ENCODE results near the gene CDH4.

GRCh38 chr20:61490721-61491120 lies 238.7 kb downstream of the CDH4 start:
- TF ChIP-seq CTCF (optimal IDR thresholded peaks at IDR 0.05 in 1 of 3, IDR thresholded peaks at IDR 0.05 in 1 of 3, conservative IDR thresholded peaks at IDR 0.05 in 1 of 3; ENCODE audit: extremely low read depth in 1 of 3, insufficient read depth in 2 of 3, low read length in 3 of 3) (no peak), EZH2 (IDR thresholded peaks at IDR 0.05; ENCODE audit: low read length) (no peak)

All from keratinocyte (primary cell).